GM21423 (cell line): ENCODE data around the gene KTI12.

ENCODE experiments used
- ATAC-seq: cut with Tn5 transposase; IDR thresholded peaks from one replicate; pipeline ENCODE4 v1.9.1; 2021; ENCODE audit warnings: mild to moderate bottlenecking, moderate library complexity; ENCODE audit not compliant: unreplicated experiment

The KTI12 gene

DNA sequence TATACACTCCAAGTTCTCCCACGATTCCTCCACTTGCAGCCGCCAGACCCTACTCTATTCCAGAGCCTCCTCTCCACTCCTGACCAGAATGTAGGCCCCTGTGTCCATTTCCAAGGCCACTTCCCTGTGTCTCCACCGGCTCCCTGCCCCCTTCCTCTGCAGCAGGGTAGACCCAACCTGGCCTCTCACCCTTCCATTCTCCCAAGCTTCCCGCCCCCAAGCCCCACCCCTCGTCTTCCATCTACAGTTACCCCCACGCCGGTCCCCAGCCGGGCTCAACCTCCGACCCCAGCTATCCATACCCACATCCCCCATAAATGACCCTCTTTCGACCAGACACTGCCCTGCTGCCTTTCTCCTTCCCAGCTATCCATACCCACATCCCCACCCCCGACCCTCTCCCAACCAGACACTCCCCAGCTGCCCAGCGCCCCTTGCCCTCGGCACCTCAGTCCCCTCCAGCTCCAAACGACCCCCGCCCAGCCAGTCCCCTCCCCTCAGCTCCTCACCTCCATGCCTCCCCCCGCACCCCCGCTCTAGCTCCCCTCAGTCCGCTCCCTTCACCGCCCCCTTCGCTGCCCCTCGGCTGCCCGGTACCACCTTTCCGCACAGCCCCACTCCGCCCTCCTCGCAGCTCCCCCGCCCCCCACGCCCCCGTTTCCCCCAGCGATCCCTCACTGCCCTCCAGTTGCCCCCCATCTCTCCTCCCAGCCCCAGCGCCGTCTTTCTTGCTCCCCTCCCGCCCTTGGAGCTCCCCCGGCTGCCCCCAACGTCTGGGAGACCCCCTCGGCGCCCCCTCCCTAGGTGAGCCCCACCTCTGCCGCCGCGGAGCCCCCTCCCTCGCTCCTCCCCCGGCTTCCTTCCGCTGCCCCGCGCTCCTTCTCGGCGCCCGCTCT, 43.8 kb downstream of the KTI12 start:
- ATAC-seq, result no peak

DNA sequence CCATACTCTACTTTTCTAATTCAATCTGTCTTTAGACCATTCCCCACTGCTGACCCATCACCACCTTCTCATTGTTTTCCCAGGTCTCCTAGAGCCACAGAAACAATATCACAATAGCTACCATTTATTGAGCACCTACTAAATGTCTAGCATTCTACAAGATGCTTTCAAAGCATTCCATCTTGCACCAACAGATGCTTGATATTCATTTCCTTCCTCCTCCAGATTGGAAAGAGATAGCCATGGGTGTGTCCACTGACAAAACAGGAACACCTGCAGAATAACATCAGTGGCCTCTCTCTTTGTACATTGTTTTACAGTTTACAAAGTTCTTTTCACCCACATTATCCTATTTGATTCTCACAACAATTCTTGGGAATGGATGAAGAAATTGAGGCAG, 45.4 kb downstream of the KTI12 start:
- ATAC-seq, result no peak

DNA sequence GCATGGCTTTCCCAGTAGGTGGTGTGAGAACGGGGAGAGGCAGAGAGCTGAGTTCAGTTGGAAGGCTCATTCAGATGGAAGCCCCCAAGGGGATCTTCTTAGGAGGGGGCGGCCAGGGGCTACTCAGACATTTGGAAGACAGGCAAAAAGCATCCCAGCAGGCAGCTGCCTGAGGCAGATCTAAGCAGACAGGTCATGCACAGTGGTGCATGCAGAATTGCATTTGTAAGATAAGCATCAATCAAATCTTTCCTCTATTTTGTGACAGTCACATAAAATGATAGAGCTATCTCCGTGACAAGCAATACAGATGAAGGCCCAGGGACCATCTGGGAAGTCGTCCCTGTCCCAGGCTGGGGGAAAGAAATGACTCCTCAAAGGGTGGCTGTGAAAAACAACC, 46.9 kb downstream of the KTI12 start:
- ATAC-seq, result no peak

DNA sequence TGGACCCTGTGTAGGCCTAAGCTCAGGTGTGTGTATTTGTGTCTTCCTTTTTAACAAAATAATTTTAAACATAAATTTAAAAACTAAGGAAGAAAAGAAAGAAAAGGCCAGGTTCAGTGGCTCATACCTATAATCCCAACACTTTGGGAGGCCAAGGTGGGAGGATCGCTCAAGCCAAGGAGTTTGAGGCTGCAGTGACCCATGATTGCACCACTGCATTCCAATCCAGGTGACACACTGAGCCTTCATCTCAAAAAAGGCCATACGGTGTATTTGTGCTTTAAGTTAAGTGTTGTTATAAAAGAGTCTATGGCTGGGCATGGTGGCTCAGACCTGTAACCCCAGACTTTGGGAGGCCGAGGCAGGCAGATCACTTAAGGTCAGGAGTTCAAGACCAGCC, 51.4 kb downstream of the KTI12 start:
- no peak for ATAC-seq
